ENCODE data around the gene MGLL. TPM values are rescaled to one million over a fixed set of nuclear protein-coding genes. Genes with fewer than 3 reads are reported as not detected.
"Not testable (repeated sequence)": the region's sequence is repeated elsewhere in the genome, so short reads cannot be mapped to it uniquely, and the experiment has no call there.

Gene MGLL
- total and polyA plus RNA-seq, 7 donors, result 24.7 to 220 (median 46.8) TPM

GRCh38 chr3:127655641-127656040 lies 166.7 kb downstream of the MGLL start:
- 79 to 87% methylated on average over 3 of the region's 3 CpGs for WGBS, 2 donors

DNA sequence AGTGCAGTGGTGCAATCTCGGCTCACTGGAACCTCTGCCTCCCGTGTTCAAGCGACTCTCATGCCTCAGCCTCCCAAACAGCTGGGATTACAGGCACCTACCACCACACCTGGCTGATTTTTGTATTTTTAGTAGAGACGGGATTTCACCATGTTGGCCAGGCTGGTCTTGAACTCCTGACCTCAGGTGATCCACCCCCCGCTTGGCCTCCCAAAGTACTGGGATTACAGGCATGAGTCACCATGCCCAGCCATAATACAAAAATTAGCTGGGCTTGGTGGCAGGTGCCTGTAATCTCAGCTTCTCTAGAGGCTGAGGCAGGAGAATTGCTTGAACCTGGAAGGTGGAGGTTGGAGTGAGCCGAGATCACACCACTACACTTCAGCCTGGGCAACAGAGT lies 167.3 kb downstream of the MGLL start:
- H3K27me3 ChIP-seq; H3K9me3 ChIP-seq; intact Hi-C loops (cut with DNase I); DNase-seq; H3K36me3 ChIP-seq; H3K4me3 ChIP-seq: not testable (repeated sequence)
- Histone ChIP-seq H3K27ac (peak overlapping the region in 3 of 4 donors; percentile 43 to 56 (median 56)), H3K4me1 (peaks cover 0 to 15% (median 2%) of the 10 kb centered on the region in 4 donors)
- 91 to 95% methylated on average over 6 of the region's 6 CpGs for WGBS, 2 donors

More at GRCh38 chr3:127655641-127656040, 166.7 kb downstream of the MGLL start:
- Histone ChIP-seq H3K27me3 (no peaks in the 10 kb centered on the region), H3K4me1 (peaks cover 0 to 15% (median 2%) of the 10 kb centered on the region in 4 donors), H3K9me3 (no peaks in the 10 kb centered on the region), H3K4me3 (no peak overlapping the region), H3K27ac (peak overlapping the region in 3 of 4 donors; percentile 43 to 56 (median 56)), H3K36me3 (no peaks in the 10 kb centered on the region)
- intact Hi-C loops (cut with DNase I), result loop anchor here (2.0 kb wide), 1 partner anchor 35 kb away; no protein-coding TSS in a partner anchor
- no peak for DNase-seq
- TF ChIP-seq POLR2A (IDR thresholded peaks at IDR 0.05), result no peak
- no peak for TF ChIP-seq EP300 (IDR thresholded peaks at IDR 0.05)
- TF ChIP-seq POLR2AphosphoS5 (IDR thresholded peaks at IDR 0.05), result no peak
- TF ChIP-seq, protein P1, sequence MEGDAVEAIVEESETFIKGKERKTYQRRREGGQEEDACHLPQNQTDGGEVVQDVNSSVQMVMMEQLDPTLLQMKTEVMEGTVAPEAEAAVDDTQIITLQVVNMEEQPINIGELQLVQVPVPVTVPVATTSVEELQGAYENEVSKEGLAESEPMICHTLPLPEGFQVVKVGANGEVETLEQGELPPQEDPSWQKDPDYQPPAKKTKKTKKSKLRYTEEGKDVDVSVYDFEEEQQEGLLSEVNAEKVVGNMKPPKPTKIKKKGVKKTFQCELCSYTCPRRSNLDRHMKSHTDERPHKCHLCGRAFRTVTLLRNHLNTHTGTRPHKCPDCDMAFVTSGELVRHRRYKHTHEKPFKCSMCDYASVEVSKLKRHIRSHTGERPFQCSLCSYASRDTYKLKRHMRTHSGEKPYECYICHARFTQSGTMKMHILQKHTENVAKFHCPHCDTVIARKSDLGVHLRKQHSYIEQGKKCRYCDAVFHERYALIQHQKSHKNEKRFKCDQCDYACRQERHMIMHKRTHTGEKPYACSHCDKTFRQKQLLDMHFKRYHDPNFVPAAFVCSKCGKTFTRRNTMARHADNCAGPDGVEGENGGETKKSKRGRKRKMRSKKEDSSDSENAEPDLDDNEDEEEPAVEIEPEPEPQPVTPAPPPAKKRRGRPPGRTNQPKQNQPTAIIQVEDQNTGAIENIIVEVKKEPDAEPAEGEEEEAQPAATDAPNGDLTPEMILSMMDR (IDR thresholded peaks at IDR 0.05), result no peak

- WGBS, 2 donors, result 86% methylated on average over 4 of the region's 4 CpGs
- no peak overlapping the region for H3K27ac ChIP-seq
- peaks cover 0 to 15% (median 2%) of the 10 kb centered on the region in 4 donors for H3K4me1 ChIP-seq
- H3K27me3 ChIP-seq, result no peaks in the 10 kb centered on the region
- no peaks in the 10 kb centered on the region for H3K9me3 ChIP-seq
- intact Hi-C loops (cut with DNase I), result no loop called here
- H3K4me3 ChIP-seq, result no peak overlapping the region
- no peak for DNase-seq
- no peak for TF ChIP-seq POLR2AphosphoS5 (IDR thresholded peaks at IDR 0.05)
- no peak for TF ChIP-seq EP300 (IDR thresholded peaks at IDR 0.05)
- no peak for TF ChIP-seq POLR2A (IDR thresholded peaks at IDR 0.05)
- TF ChIP-seq, protein P1 (IDR thresholded peaks at IDR 0.05), result no peak
- no peaks in the 10 kb centered on the region for H3K36me3 ChIP-seq
Observed at GRCh38 chr3:127654374-127654773, 167.9 kb downstream of the MGLL start.

DNA sequence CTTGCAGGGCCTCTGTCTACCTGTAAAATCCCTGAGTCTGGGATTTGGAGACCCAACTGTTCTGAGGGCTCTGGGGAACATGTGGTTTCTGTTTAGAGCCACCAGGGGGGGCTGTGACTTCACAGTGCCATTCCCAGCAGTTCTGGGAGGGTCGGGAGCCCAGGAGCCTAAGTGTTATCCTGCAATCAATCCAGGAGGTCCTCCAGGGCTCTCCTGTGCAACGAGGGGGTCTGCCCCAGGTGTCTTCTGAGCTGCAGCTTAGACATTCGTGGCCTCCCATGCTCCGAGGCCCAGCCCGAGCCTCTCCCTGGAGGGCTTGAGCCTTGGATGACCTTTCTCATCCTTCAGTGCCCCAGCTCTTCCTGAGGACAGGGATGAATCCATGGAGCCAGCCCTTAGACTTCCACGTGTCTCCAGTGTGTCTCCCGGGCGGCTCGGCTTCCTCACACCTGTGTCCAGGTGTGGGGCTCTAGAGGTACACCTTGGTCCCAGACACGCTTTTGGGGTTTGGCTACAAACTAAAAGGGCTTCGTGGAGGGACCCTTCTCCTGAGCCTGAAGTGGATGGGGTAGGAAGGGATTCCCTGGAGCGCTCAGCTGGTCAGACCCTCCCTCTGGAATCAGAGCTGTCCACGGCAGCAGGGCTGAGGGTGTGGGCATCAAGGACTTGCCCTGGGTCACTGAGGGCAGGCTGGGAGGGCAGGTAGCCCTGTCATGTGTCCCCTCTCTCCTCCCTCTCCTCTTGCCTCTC lies 169.9 kb downstream of the MGLL start:
- no peak overlapping the region for H3K4me3 ChIP-seq
- TF ChIP-seq, protein P1 (IDR thresholded peaks at IDR 0.05), result peak; percentile 70 to 94 (median 80)
- no peak for TF ChIP-seq POLR2AphosphoS5 (IDR thresholded peaks at IDR 0.05)
- peaks cover 0 to 15% (median 2%) of the 10 kb centered on the region in 4 donors for H3K4me1 ChIP-seq
- peak; percentile 77 for DNase-seq
- H3K9me3 ChIP-seq, result no peaks in the 10 kb centered on the region
- H3K27ac ChIP-seq, result no peak overlapping the region
- H3K36me3 ChIP-seq, result no peaks in the 10 kb centered on the region
- H3K27me3 ChIP-seq, result no peaks in the 10 kb centered on the region
- WGBS, 2 donors, result 74 to 76% methylated on average over 13 of the region's 13 CpGs
- intact Hi-C loops (cut with DNase I), result loop anchor here (1.0 to 2.0 kb wide), 3 partner anchors 170 to 318 kb away; partner anchors contain the start of gene MGLL

DNA sequence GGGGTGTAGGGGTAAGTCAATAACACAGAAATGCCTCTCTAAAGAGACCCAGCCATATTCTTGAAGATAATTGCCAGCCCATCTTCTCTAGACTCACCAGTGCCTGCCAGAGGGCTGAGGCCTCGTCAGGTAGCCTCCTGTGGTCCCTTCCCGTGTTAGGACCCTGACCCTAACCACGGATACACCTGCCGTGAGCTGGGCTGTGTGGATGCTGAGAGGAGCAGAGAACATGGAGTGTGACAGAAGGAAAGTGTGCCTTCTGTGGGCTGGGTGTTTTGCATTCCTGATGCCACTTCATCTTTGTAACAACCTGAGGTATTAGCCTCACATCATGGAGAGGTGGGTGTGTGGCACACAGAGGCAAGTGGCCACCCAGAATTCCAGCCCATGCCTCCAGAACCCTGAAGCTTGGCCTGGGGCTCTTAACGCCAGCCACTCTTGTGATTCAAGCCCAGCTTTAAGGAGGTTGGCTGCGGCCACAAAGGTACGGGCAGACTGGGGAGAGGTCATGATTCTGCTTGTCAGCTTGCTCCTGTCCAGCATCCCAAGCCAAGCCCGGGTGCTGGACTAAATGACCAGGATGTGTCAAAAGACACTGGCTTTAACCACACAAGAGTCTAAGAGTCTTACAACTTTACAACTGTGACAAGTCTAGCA lies 170.7 kb downstream of the MGLL start:
- no peak for DNase-seq
- no peak overlapping the region for H3K27ac ChIP-seq
- peaks cover 0 to 15% (median 2%) of the 10 kb centered on the region in 4 donors for H3K4me1 ChIP-seq
- no peaks in the 10 kb centered on the region for H3K9me3 ChIP-seq
- H3K27me3 ChIP-seq, result no peaks in the 10 kb centered on the region
- WGBS, 2 donors, result 88% methylated on average over 8 of the region's 8 CpGs
- no peak overlapping the region for H3K4me3 ChIP-seq
- no peaks in the 10 kb centered on the region for H3K36me3 ChIP-seq
- TF ChIP-seq, protein P1 (IDR thresholded peaks at IDR 0.05), result no peak
- no peak for TF ChIP-seq EP300 (IDR thresholded peaks at IDR 0.05)
- no peak for TF ChIP-seq POLR2A (IDR thresholded peaks at IDR 0.05)
- no peak for TF ChIP-seq POLR2AphosphoS5 (IDR thresholded peaks at IDR 0.05)
- intact Hi-C loops (cut with DNase I), result loop anchor here (1.0 to 2.0 kb wide), 4 partner anchors 171 to 319 kb away; partner anchors contain the start of gene MGLL
